ENCODE measurements around the gene ASCC2. TPM values are rescaled to one million over a fixed set of nuclear protein-coding genes. Genes with fewer than 3 reads are reported as not detected.

The ASCC2 gene
- total and polyA plus RNA-seq, 2 donors (not counting 3 experiments of a cell fraction or from before 2014, with no cell fraction given) = 43.6 to 60.7 TPM

GRCh38 chr22:29748248-29748893 is 89.7 kb downstream of the ASCC2 start:
- FAIRE-seq (no peak), DNase-seq (ENCODE audit: low read depth, low spot score) (no peak)
- no peak overlapping the region for H2AFZ ChIP-seq (ENCODE audit: low read depth, low read length)
- H3K9ac ChIP-seq (replicated peaks; ENCODE audit: extremely low read depth, insufficient read depth, low read length) = no peak overlapping the region
- intact Hi-C loops (cut with micrococcal nuclease) = no loop called here
- no peak for TF ChIP-seq POLR2A (IDR thresholded peaks at IDR 0.05; ENCODE audit: low read depth, low read length)
- H3K9me3 ChIP-seq (replicated peaks; ENCODE audit: control insufficient read depth, insufficient read depth, low read length) = no peaks in the 10 kb centered on the region
- H3K36me3 ChIP-seq (ENCODE audit: control insufficient read depth in 2 of 2, extremely low read depth in 1 of 2, insufficient read depth in 2 of 2, low read length in 2 of 2) = peaks cover 0 to 4% of the 10 kb centered on the region in 2 experiments
- ChIA-PET CTCF (no interaction called here), POLR2A (no interaction called here)
- no peaks in the 10 kb centered on the region for H3K9me1 ChIP-seq (replicated peaks; ENCODE audit: control insufficient read depth, extremely low read depth, insufficient read depth, low read length)
- no peak overlapping the region for H3K27ac ChIP-seq (ENCODE audit: insufficient read depth, low read depth, low read length)
- H4K20me1 ChIP-seq (replicated peaks; ENCODE audit: control insufficient read depth, extremely low read depth, insufficient read depth, low read length) = no peaks in the 10 kb centered on the region
- no peaks in the 10 kb centered on the region for H3K27me3 ChIP-seq (ENCODE audit: control insufficient read depth in 2 of 2, insufficient read depth in 2 of 2, low read length in 2 of 2)
- no peak overlapping the region for H3K4me3 ChIP-seq (replicated peaks in 1 of 3; ENCODE audit: insufficient read depth in 1 of 3, low read depth in 1 of 3, low read length in 3 of 3)
- no peaks in the 10 kb centered on the region for H3K79me2 ChIP-seq (ENCODE audit: control insufficient read depth, insufficient read depth, low read length)
- H3K4me2 ChIP-seq (ENCODE audit: insufficient read depth, low read length) = no peak overlapping the region
- no TSS peak for BruUV-seq (replicated peaks)
- dilution Hi-C loops (cut with MboI; ENCODE audit: extremely low pct_ligation_motif_present, low sequenced_read_pairs) = no loop called here
- no peaks in the 10 kb centered on the region for H3K4me1 ChIP-seq (ENCODE audit: control insufficient read depth, extremely low read depth, insufficient read depth, low read length)

GRCh38 chr22:29747832-29748231 is 90.2 kb downstream of the ASCC2 start:
- no peak overlapping the region for H3K4me2 ChIP-seq (ENCODE audit: insufficient read depth, low read length)
- no TSS peak for BruUV-seq (replicated peaks)
- intact Hi-C loops (cut with micrococcal nuclease) = no loop called here
- H3K79me2 ChIP-seq (ENCODE audit: control insufficient read depth, insufficient read depth, low read length) = no peaks in the 10 kb centered on the region
- H4K20me1 ChIP-seq (replicated peaks; ENCODE audit: control insufficient read depth, extremely low read depth, insufficient read depth, low read length) = no peaks in the 10 kb centered on the region
- no peak overlapping the region for H3K4me3 ChIP-seq (replicated peaks in 1 of 3; ENCODE audit: insufficient read depth in 1 of 3, low read depth in 1 of 3, low read length in 3 of 3)
- H3K27me3 ChIP-seq (ENCODE audit: control insufficient read depth in 2 of 2, insufficient read depth in 2 of 2, low read length in 2 of 2) = no peaks in the 10 kb centered on the region
- no peak overlapping the region for H3K27ac ChIP-seq (ENCODE audit: insufficient read depth, low read depth, low read length)
- no peak for TF ChIP-seq FOS (IDR thresholded peaks at IDR 0.05; ENCODE audit: borderline replicate concordance, insufficient read depth, low read length)
- TF ChIP-seq JUN (IDR thresholded peaks at IDR 0.05; ENCODE audit: borderline replicate concordance, insufficient read depth, insufficient read length, low read depth) = no peak
- TF ChIP-seq MAX (IDR thresholded peaks at IDR 0.05; ENCODE audit: insufficient read depth, insufficient read length) = no peak
- no peak for TF ChIP-seq EZH2 (IDR thresholded peaks at IDR 0.05; ENCODE audit: borderline replicate concordance, low read depth, low read length, severe bottlenecking)
- no peak for TF ChIP-seq MYC (IDR thresholded peaks at IDR 0.05; ENCODE audit: low read depth, low read length)
- TF ChIP-seq POLR2A (IDR thresholded peaks at IDR 0.05; ENCODE audit: low read depth, low read length) = no peak
- TF ChIP-seq CTCF (IDR thresholded peaks at IDR 0.05; ENCODE audit: extremely low read depth in 1 of 2, insufficient read depth in 1 of 2, low read depth in 1 of 2, low read length in 2 of 2) = no peak
- TF ChIP-seq POLR2AphosphoS5 (IDR thresholded peaks at IDR 0.05; ENCODE audit: insufficient read depth, low read depth, low read length) = no peak
- ChIA-PET POLR2A (no interaction called here), CTCF (no interaction called here)
- H2AFZ ChIP-seq (ENCODE audit: low read depth, low read length) = no peak overlapping the region
- peaks cover 0 to 4% of the 10 kb centered on the region in 2 experiments for H3K36me3 ChIP-seq (ENCODE audit: control insufficient read depth in 2 of 2, extremely low read depth in 1 of 2, insufficient read depth in 2 of 2, low read length in 2 of 2)
- DNase-seq (ENCODE audit: low read depth, low spot score) = no peak
- no peaks in the 10 kb centered on the region for H3K9me3 ChIP-seq (replicated peaks; ENCODE audit: control insufficient read depth, insufficient read depth, low read length)
- no peaks in the 10 kb centered on the region for H3K9me1 ChIP-seq (replicated peaks; ENCODE audit: control insufficient read depth, extremely low read depth, insufficient read depth, low read length)
- H3K9ac ChIP-seq (replicated peaks; ENCODE audit: extremely low read depth, insufficient read depth, low read length) = no peak overlapping the region
- H3K4me1 ChIP-seq (ENCODE audit: control insufficient read depth, extremely low read depth, insufficient read depth, low read length) = no peaks in the 10 kb centered on the region
- dilution Hi-C loops (cut with MboI; ENCODE audit: extremely low pct_ligation_motif_present, low sequenced_read_pairs) = no loop called here
- no peak for FAIRE-seq

All from endothelial cell of umbilical vein (primary cell).